ENCODE results near the gene KLHDC7B. TPM values are rescaled to one million over a fixed set of nuclear protein-coding genes. Genes with fewer than 3 reads are reported as not detected.
A peak's percentile ranks its signal among the peaks of the same experiment; 100 is the strongest.

Gene KLHDC7B
- total RNA-seq (2013; cell fraction: nucleolus; rRNA removed): 2.3 and 2.6 TPM in 2 replicates
- total RNA-seq (2014; rRNA removed) (1.3 and 1.5 TPM in 2 replicates), total RNA-seq (2014; rRNA removed; fragmentation: Illumina TruSeq; extraction: Trizol) (0.32 and 0.63 TPM in 2 replicates), total RNA-seq (2021) (1.1 and 1.7 TPM in 2 replicates), polyA plus RNA-seq (2011; rRNA removed) (not detected in 2 replicates), polyA plus RNA-seq (2014; fragmentation: Illumina TruSeq; extraction: Trizol) (0.59 and 0.65 TPM in 2 replicates), polyA plus RNA-seq (2014; fragmentation: Nextera tagmentation; extraction: Ambion mirVana) (under 1 TPM in 1 of 2 experiments, not detected in 1; 0.05 TPM), polyA plus RNA-seq (2014; rRNA removed) (1.8 and 2.2 TPM in 2 replicates), polyA plus RNA-seq (2016; fragmentation: Nextera tagmentation; extraction: Ambion mirVana) (1 to 10 TPM in 1 of 2 experiments, under 1 TPM in 1; 0.72 to 1.1 TPM), polyA minus RNA-seq (2011; rRNA and poly(A)+ RNA removed) (not detected in 2 replicates), Bru-seq, nascent RNA (percentile 40 among the genes with signal in this experiment), BruChase-seq, experiment 1, labeled RNA remaining after a 6-hour chase (percentile 21 among the genes with signal in this experiment), BruChase-seq, experiment 2, labeled RNA remaining after a 2-hour chase (percentile 34 among the genes with signal in this experiment)
- polyA plus RNA-seq (2011; ENCODE audit: low read depth): 0.26 TPM
- 0.01 and 0.03 TPM in 2 replicates for polyA plus RNA-seq (2011; cell fraction: cytosol; rRNA removed)
- polyA plus RNA-seq (2011; cell fraction: nucleus; rRNA removed): 0.03 and 0.04 TPM in 2 replicates
- polyA plus RNA-seq (2012): 1.5 and 1.9 TPM in 2 replicates
- polyA minus RNA-seq (2011; cell fraction: cytosol; rRNA and poly(A)+ RNA removed): 0.31 TPM in 1 of 2 replicates, not detected in the other
- polyA minus RNA-seq (2011; cell fraction: nucleus; rRNA and poly(A)+ RNA removed): 0.10 TPM in 1 of 2 replicates, not detected in the other
- long read RNA-seq, experiment 1: 0 reads
- long read RNA-seq, experiment 2: 0 reads

DNA sequence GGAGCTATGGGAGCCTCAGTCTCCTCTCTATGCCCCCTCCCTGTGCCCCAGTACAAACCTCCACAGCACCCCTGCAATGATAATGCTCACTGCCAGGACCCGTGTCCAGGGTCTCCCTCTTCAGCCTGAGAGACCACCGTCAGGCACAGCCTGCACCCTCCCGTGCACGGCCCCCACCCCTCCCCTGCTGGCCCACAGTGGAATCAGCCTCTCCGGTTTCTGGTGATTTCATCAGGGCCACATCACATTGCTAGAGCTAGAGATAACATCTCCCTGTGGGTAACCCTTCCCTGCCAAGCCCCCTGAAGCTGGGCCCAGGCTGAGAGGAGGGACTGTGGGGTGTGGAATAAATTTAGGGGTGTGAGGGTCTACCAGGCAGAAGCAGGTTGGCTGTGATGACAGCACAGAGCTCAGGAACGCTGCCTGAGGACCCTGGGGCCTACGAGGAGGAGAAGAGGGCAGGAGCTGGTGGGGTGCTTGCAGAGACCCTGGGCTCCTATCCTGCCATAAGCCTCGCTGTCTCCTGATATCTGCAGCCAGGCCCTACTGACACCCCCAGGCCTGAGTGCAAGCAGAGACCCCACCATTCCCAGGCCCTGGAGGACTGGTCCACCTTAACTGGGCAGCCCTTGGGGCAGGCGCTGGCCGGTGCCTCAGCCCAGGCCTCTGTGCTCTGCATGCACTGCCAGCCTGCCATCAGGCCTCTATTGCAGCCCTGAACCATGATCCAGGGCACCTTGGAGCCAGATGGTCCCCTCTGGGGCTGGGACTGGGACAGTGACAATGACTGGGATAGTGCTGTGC, at the start of gene KLHDC7B:
Gene KLHDC7B (plus strand): TSS at position 378 of the 804 bp plus-strand sequence. CDS start 345 bp downstream, at position 723.
- BruUV-seq (replicated peaks): no TSS peak

More for the DNA sequence above, at the start of gene KLHDC7B:
- POLR2A ChIA-PET: interaction anchor here (1.0 to 2.1 kb wide), 6 partner anchors 11 to 38 kb away, joined by 3 to 15 read pairs (median 5); partner anchors contain the start of genes LMF2, SCO2, SYCE3 and TYMP
- RAD21 ChIA-PET (ENCODE audit: unreplicated experiment): interaction anchor here (0.9 to 2.6 kb wide), 3 partner anchors 11 to 20 kb away, joined by 3 to 9 read pairs (median 4); partner anchors contain the start of gene SYCE3
- in situ Hi-C loops (cut with MboI): no loop called here
- no peaks in the 10 kb centered on the region for H4K20me1 ChIP-seq (ENCODE audit: control insufficient read depth, insufficient read depth)
- WGBS (ENCODE audit: insufficient coverage, insufficient replicate concordance, low lambda C conversion rate, missing lambda C conversion rate): 83% methylated on average over 10 of the region's 10 CpGs
- H3K79me2 ChIP-seq (ENCODE audit: control insufficient read depth, insufficient read depth, low read length): peaks cover 5% of the 10 kb centered on the region
- no peak within 1 kb of the TSS for H3K4me3 ChIP-seq
- H3K4me1 ChIP-seq (ENCODE audit: control insufficient read depth, insufficient read depth, low read length): peaks cover 37% of the 10 kb centered on the region
- SMC1A ChIA-PET (ENCODE audit: uncharacterized antibody, unreplicated experiment): interaction anchor here (1.1 kb wide), 1 partner anchor 21 kb away, joined by 3 read pairs; no protein-coding TSS in a partner anchor
- no peak for DNase-seq (ENCODE audit: low read depth, low spot score)
- peaks cover 0 to 1% of the 10 kb centered on the region in 2 experiments; a peak in 1 of 4 replicates for H3K27me3 ChIP-seq (replicated peaks in 1 of 2; ENCODE audit: control insufficient read depth in 2 of 2, insufficient read depth in 2 of 2, low read length in 1 of 2)
- H3K9ac ChIP-seq (ENCODE audit: control insufficient read depth, insufficient read depth, low read length): peak within 1 kb of the TSS; percentile 51; the same call in 1 of the 2 replicates
- intact Hi-C loops (cut with micrococcal nuclease; ENCODE audit: unreplicated experiment): no loop called here
- H3K36me3 ChIP-seq (ENCODE audit: control insufficient read depth in 2 of 2, insufficient read depth in 2 of 2, low read length in 1 of 2): no peaks in the 10 kb centered on the region
- TF ChIP-seq FOXM1 (IDR thresholded peaks at IDR 0.05; ENCODE audit: low read depth, low read length) (no peak), POLR2A (IDR thresholded peaks at IDR 0.05; ENCODE audit: low read depth, low read length) (0 out of 2 replicates have a peak, but pooled peaks have one; percentile 10)
- TF ChIP-seq, protein P1, sequence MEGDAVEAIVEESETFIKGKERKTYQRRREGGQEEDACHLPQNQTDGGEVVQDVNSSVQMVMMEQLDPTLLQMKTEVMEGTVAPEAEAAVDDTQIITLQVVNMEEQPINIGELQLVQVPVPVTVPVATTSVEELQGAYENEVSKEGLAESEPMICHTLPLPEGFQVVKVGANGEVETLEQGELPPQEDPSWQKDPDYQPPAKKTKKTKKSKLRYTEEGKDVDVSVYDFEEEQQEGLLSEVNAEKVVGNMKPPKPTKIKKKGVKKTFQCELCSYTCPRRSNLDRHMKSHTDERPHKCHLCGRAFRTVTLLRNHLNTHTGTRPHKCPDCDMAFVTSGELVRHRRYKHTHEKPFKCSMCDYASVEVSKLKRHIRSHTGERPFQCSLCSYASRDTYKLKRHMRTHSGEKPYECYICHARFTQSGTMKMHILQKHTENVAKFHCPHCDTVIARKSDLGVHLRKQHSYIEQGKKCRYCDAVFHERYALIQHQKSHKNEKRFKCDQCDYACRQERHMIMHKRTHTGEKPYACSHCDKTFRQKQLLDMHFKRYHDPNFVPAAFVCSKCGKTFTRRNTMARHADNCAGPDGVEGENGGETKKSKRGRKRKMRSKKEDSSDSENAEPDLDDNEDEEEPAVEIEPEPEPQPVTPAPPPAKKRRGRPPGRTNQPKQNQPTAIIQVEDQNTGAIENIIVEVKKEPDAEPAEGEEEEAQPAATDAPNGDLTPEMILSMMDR (IDR thresholded peaks at IDR 0.05 in 2 of 3, conservative IDR thresholded peaks at IDR 0.05 in 1 of 3; ENCODE audit: control insufficient read depth in 2 of 3, extremely low read depth in 1 of 3, insufficient read depth in 1 of 3, low read depth in 3 of 3, low read length in 3 of 3): peak in 2 of 3 experiments; percentile 17 to 20; a peak in 1 of 6 replicates
- peak within 1 kb of the TSS; percentile 31 for H3K4me2 ChIP-seq (ENCODE audit: control insufficient read depth, insufficient read depth)
- no peak within 1 kb of the TSS for H2AFZ ChIP-seq (ENCODE audit: control insufficient read depth, low read depth, low read length)
- ATAC-seq: no peak
- FAIRE-seq: no peak
- peak within 1 kb of the TSS; percentile 45; the same call in 1 of the 2 replicates for H3K27ac ChIP-seq (ENCODE audit: control insufficient read depth, insufficient read depth)
- CTCF ChIA-PET: interaction anchor here (0.9 to 2.4 kb wide), 4 partner anchors 12 to 75 kb away, joined by 3 to 13 read pairs (median 6); partner anchors contain the start of genes SCO2 and SYCE3
- H3K9me3 ChIP-seq (replicated peaks; ENCODE audit: control insufficient read depth, insufficient read depth, low read length): no peaks in the 10 kb centered on the region

All from GM12878 (cell line).